Heart left ventricle (tissue), 16 donors: ENCODE data around the gene CD96. TPM values are rescaled to one million over a fixed set of nuclear protein-coding genes. Genes with fewer than 3 reads are reported as not detected.

ENCODE experiments used
- ATAC-seq, 4 donors: fragments of 200-7000 bp; cut with Tn5 transposase; one replicate each; pipeline ENCODE4 v1.9.1; 2020 to 2022; ENCODE audit warnings: moderate library complexity in 4 of 4, mild to moderate bottlenecking in 3 of 4, moderate number of reproducible peaks in 1 of 4
- DNase-seq, 5 donors: peaks; one replicate each; pipeline ENCODE4 v3.0.0-alpha.2; 2020
- H3K27ac ChIP-seq, 12 donors: fragments of 200-600 bp; sonication (generic) in 4 of 12; one replicate each; pipeline versions ENCODE4 v1.5.0 to v1.8.0; 2016 to 2022; ENCODE audit warnings: mild to moderate bottlenecking in 2 of 12
- H3K27me3 ChIP-seq, 9 donors: fragments of 200-600 bp; sonication (generic) in 2 of 9; one replicate each; pipeline versions ENCODE4 v1.5.1 to v1.8.0; 2016 to 2022; ENCODE audit warnings: mild to moderate bottlenecking in 3 of 9
- H3K36me3 ChIP-seq, 9 donors: fragments of 200-600 bp; sonication (generic) in 2 of 9; one replicate each; pipeline versions ENCODE4 v1.5.0 to v1.8.0; 2018 to 2022; ENCODE audit warnings: mild to moderate bottlenecking in 2 of 9
- H3K4me1 ChIP-seq, 12 donors: fragments of 200-600 bp; sonication (generic) in 4 of 12; one replicate each; pipeline versions ENCODE4 v1.5.0 to v1.8.0; 2016 to 2022; ENCODE audit warnings: mild to moderate bottlenecking in 3 of 12
- H3K4me3 ChIP-seq, 12 donors: fragments of 200-600 bp; sonication (generic) in 4 of 12; one replicate each; pipeline versions ENCODE4 v1.5.0 to v1.8.0; 2017 to 2022; ENCODE audit warnings: mild to moderate bottlenecking in 9 of 12, moderate library complexity in 4 of 12
- H3K9me3 ChIP-seq, 12 donors: fragments of 200-600 bp; sonication (generic) in 4 of 12; one replicate each; pipeline versions ENCODE4 v1.5.0 to v1.8.0; 2016 to 2022; ENCODE audit warnings: mild to moderate bottlenecking in 1 of 12
- CTCF ChIP-seq, 12 donors: fragments of 200-600 bp; sonication (generic) in 4 of 12; IDR thresholded peaks; one replicate each; pipeline versions ENCODE4 v1.5.0 to v1.8.0; 2018 to 2022; ENCODE audit warnings: antibody characterized with exemption in 12 of 12, mild to moderate bottlenecking in 5 of 12
- POLR2A ChIP-seq, 2 donors: fragments of 450-650 bp; IDR thresholded peaks; one replicate each; pipeline ENCODE4 v1.6.1; 2017; ENCODE audit warnings: antibody characterized with exemption in 2 of 2, mild to moderate bottlenecking in 2 of 2, moderate library complexity in 2 of 2
- WGBS, 4 donors: extraction: QIAGEN DNeasy Blood & Tissue Kit in 2 of 4; methylation state at CpG; one replicate each; pipeline versions ENCODE4 v1.1.5 to v1.1.7; 2013 to 2018; 5-methylcytosine and 5-hydroxymethylcytosine counted together
- intact Hi-C, 10 donors: fragments of 100-400 bp; cut with DNase I; formaldehyde crosslinking; loops; one replicate each; pipeline versions ENCODE4 v1.11.1 to v1.14.2; 2022
- polyA plus RNA-seq, 2 donors: library from polyadenylated mRNA; stranded (reverse); fragments of 200-250 nt; gene quantifications; one replicate each; pipeline ENCODE4 v1.2.3, GENCODE V29; 2013
- total RNA-seq, 9 donors: library from RNA; depleted of rRNA in 2 of 9; stranded (reverse); fragments of >200 nt in 2 of 9; fragmentation: NEBNext Ultra II Directional in 3 of 9; extraction: Animal tissue kit (Norgen Biotek cat#: 25700) in 3 of 9; gene quantifications; one replicate each; pipeline versions ENCODE4 v1.1.0 to v1.2.4, GENCODE V29; 2016 to 2023
- donor health status: ischemic (EF 13 %, LVEDD 7.1; RV severe dilation, severe dysfunction).
- donor health status: healthy with polysubstance abuse.
- donor health status: DM: no; HTN: yes; CAD: no.
- donor health status: DM: no; HTN: no; CAD: no.
- donor health status: ischemic (EF 25% LVEDD 6.9; RV normal size, moderate dysfunction).
- donor health status: ischemic (EF 25% LVEDD 5.7; RV mildly dilated, moderate dysfunction).
- donor health status: healthy.
- donor health status: DM: yes; HTN: yes; CAD: no.
- donor health status: ischemic (EF 35%, LVEDD 5.7; RV mildly dilated, moderate dysfunction).
- donor health status: nonischemic (EF 11% LVEDD 7.7; RV severe dilation, severe dysfunction).
- donor health status: DM: yes; HTN: yes; CAD: no.
- donor health status: PGD.
- donor health status: ischemic (EF 29% LVEDD 5.4; RV normal size, mild dysfunction).
- donor health status: nonischemic (EF 23%, LVEDD 6.1; RV moderate dilation, normal function).

The CD96 gene
- total and polyA plus RNA-seq, 11 donors: 0.08 to 4.4 (median 0.28) TPM; not detected in 4

DNA sequence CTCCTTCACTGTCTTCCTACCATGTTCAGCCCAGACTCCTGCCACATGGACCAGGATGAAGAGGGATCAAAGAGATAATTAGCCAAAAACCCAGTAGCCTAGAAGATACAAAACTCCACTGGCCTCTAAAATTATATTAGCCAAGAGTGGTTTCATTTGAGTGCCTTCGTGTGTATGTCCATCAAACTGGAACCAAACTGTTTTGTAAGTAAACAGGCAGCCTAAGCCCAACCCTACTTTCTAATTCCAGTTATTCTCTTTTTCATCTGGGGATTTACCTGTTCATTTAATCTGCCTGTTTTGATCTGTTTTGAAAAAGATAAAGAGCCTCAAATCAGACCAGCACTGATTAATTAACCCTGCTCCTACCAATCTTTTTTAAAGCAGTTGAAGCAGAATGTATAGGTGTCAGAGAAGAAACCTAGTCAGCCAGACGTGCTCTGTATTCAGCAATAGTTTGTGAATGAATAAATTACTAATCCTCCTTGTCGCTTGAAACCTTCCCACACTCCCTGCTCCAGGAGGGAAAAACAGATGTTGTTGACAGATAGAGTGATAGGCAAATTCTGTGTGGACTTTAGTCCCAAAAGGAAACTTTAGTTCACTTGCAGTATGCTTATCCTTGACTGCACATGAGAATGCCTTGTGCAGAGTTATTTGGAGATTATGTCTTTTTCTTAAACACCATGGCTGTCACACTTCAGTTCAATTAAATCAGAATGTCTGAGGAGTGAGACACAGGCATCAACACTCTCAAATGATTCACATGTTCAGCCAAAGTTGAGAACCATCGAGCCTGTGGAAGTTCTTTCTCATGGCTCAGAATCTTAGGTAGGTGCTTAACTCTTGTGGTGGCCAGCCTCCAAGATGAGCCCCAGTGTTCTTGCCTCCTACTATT, 108.6 kb downstream of the CD96 start:
- intact Hi-C loops: no loop called here
- Histone ChIP-seq H3K9me3 (no peaks in the 10 kb centered on the region), H3K36me3 (no peaks in the 10 kb centered on the region), H3K4me3 (no peak overlapping the region), H3K4me1 (no peaks in the 10 kb centered on the region), H3K27me3 (peaks cover 0 to 12% (median 0%) of the 10 kb centered on the region in 9 donors), H3K27ac (no peak overlapping the region)
- no peak for DNase-seq
- 54 to 61% (median 57%) methylated on average over 4 of the region's 4 CpGs for WGBS, 4 donors
- no peak for ATAC-seq
- TF ChIP-seq POLR2A (IDR thresholded peaks at IDR 0.05) (no peak), CTCF (IDR thresholded peaks at IDR 0.05) (no peak)

- Histone ChIP-seq H3K27ac (no peak overlapping the region), H3K9me3 (no peaks in the 10 kb centered on the region), H3K27me3 (peaks cover 0 to 20% (median 0%) of the 10 kb centered on the region in 9 donors), H3K4me1 (no peaks in the 10 kb centered on the region), H3K4me3 (no peak overlapping the region), H3K36me3 (no peaks in the 10 kb centered on the region)
- 66 to 75% (median 68%) methylated on average over 6 of the region's 6 CpGs for WGBS, 4 donors
- TF ChIP-seq POLR2A (IDR thresholded peaks at IDR 0.05) (no peak), CTCF (IDR thresholded peaks at IDR 0.05) (no peak)
- DNase-seq (no peak), ATAC-seq (no peak)
- intact Hi-C loops: no loop called here
Observed at GRCh38 chr3:111652492-111653180, 110.6 kb downstream of the CD96 start.

DNA sequence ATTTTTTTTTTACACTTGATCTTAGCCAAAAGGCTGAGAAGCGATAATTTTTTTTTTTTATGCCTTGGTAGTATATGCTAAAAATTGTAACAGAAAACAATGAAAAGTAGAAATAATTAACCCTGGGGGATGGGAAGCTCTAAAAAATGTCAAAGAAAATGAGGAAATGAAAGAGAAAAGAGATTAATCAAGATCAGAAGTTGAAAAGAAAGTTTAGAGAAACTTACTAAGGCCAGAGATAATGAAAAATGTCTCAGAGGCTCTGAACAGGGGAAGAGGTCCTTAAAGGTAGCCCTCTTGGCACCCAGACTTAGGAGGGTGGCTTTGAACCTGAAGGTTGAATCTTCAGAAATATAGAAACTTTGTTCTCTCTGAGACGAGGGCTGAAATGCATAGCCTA, 111.8 kb downstream of the CD96 start:
- Histone ChIP-seq H3K27ac (no peak overlapping the region), H3K4me3 (no peak overlapping the region), H3K4me1 (no peaks in the 10 kb centered on the region), H3K27me3 (peaks cover 0 to 20% (median 0%) of the 10 kb centered on the region in 9 donors), H3K9me3 (no peaks in the 10 kb centered on the region), H3K36me3 (no peaks in the 10 kb centered on the region)
- no peak for TF ChIP-seq POLR2A (IDR thresholded peaks at IDR 0.05)
- no peak for TF ChIP-seq CTCF (IDR thresholded peaks at IDR 0.05)
- DNase-seq (no peak), ATAC-seq (no peak)
- WGBS, 4 donors: 93 to 95% (median 94%) methylated on average over 2 of the region's 2 CpGs
- intact Hi-C loops: no loop called here

DNA sequence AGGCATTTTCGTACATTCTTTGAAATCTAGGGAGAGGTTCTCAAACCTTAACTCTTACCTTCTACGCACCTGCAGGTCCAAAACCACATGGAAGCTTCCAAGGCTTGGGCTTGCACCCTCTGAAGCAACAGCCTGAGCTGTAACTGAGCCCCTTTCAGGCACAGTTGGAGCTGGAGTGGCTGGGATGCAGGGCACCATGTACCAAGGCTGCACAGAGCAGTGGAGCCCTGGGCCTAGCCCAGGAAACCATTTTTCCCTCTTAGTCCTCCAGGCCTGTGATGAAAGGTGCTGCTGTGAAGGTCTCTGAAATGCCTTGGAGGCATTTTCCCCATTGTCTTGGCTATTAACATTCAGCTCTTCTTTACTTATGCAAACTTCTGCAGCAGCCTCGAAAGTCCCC, 120.0 kb downstream of the CD96 start:
- no peak for TF ChIP-seq CTCF (IDR thresholded peaks at IDR 0.05)
- Histone ChIP-seq H3K27ac (no peak overlapping the region), H3K36me3 (no peaks in the 10 kb centered on the region), H3K4me3 (no peak overlapping the region), H3K9me3 (peaks cover 0 to 8% (median 0%) of the 10 kb centered on the region in 12 donors), H3K27me3 (no peaks in the 10 kb centered on the region), H3K4me1 (no peaks in the 10 kb centered on the region)
- intact Hi-C loops: loop anchor here in 2 of 10 donors (10.0 kb wide), 1 partner anchor 383 kb away; no protein-coding TSS in a partner anchor
- ATAC-seq: no peak
- 82 to 94% (median 89%) methylated on average over 3 of the region's 3 CpGs for WGBS, 4 donors
- DNase-seq: no peak
